K562 (cell line): ENCODE data around the gene SLC6A1.

Experiments
- BHLHE40 ChIP-seq: IDR thresholded peaks from 2 replicates; pipeline ENCODE4 v1.6.1; 2011; ENCODE audit warnings: low read length, improper control_type of control experiment
- KAT8 ChIP-seq: fragments of 450-650 bp; IDR thresholded peaks from 2 replicates; pipeline ENCODE4 v1.6.1; 2016; ENCODE audit warnings: low read depth, mild to moderate bottlenecking
- RBBP5 ChIP-seq: fragments of 200-600 bp; sonication (generic); IDR thresholded peaks from 2 replicates; pipeline ENCODE4 v1.6.1; 2012; ENCODE audit warnings: borderline replicate concordance, mild to moderate bottlenecking, low read length, control low read depth, inconsistent platforms; ENCODE audit not compliant: insufficient read depth, poor library complexity, severe bottlenecking
- RBM17 ChIP-seq: fragments of 200-400 bp; formaldehyde crosslinking; IDR thresholded peaks from 2 replicates; pipeline ENCODE4 v1.6.1; 2017; ENCODE audit warnings: low read depth, mild to moderate bottlenecking, low read length, borderline replicate concordance
- SP1 ChIP-seq: sonication (generic); formaldehyde crosslinking; IDR thresholded peaks from 2 replicates; pipeline ENCODE4 v1.8.1; 2022; ENCODE audit warnings: mild to moderate bottlenecking, missing genetic modification reagents
- SRF ChIP-seq, 2 experiments: fragments of 250-450, 450-650 bp in 1 of 2; sonication (Bioruptor Pico) in 1 of 2; sonication (generic) in 1 of 2; formaldehyde crosslinking; IDR thresholded peaks; 2 replicates each; pipeline versions ENCODE4 v1.5.0 to v1.5.1; 2020 to 2022; ENCODE audit warnings: mild to moderate bottlenecking in 1 of 2, missing genetic modification reagents in 1 of 2
- TF ChIP-seq, protein P1 (sequence below): IDR thresholded peaks from 3 replicates; pipeline ENCODE4 v1.6.1; 2011; ENCODE audit warnings: borderline replicate concordance, mild to moderate bottlenecking; ENCODE audit not compliant: insufficient read length, insufficient read depth
- TF ChIP-seq, protein P2 (sequence below), 3 experiments: IDR thresholded peaks in 2 of 3; conservative IDR thresholded peaks in 1 of 3; 2 replicates each; pipeline ENCODE4 v1.5.1; 2011 to 2012; ENCODE audit warnings: low read length in 3 of 3, mild to moderate bottlenecking in 3 of 3, control low read depth in 2 of 3, improper control_type of control experiment in 1 of 3, inconsistent platforms in 1 of 3, low read depth in 1 of 3, mixed read lengths in 1 of 3, moderate library complexity in 1 of 3; ENCODE audit not compliant: insufficient read depth in 2 of 3

DNA sequence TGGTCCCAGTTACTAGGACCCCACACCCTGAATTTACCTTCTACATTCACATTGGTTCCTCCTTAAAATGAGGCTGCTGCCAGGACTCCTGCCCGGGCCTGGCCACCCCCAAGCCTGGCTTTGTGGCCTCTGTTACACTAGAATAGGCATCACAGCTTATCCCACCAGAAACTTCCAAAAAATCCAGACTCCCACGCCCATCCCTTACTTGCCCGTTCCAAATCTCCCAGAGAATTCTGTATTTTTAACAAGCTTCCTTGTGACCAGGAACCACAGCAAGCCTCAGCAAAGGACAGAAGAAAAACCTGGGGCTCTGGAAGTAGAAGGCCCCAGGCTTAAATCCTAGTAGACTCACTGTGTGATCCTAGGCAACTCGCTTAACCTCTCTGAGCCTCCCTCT lies 36.0 kb upstream of the SLC6A1 start:
- TF ChIP-seq KAT8 (no peak), RBM17 (no peak), BHLHE40 (no peak), SP1 (CRISPR knock-in tag) (no peak), RBBP5 (no peak), SRF (CRISPR knock-in tag; IDR thresholded peaks at IDR 0.05) (no peak)
- TF ChIP-seq, protein P1, sequence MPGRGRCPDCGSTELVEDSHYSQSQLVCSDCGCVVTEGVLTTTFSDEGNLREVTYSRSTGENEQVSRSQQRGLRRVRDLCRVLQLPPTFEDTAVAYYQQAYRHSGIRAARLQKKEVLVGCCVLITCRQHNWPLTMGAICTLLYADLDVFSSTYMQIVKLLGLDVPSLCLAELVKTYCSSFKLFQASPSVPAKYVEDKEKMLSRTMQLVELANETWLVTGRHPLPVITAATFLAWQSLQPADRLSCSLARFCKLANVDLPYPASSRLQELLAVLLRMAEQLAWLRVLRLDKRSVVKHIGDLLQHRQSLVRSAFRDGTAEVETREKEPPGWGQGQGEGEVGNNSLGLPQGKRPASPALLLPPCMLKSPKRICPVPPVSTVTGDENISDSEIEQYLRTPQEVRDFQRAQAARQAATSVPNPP: no peak
- TF ChIP-seq, protein P2, sequence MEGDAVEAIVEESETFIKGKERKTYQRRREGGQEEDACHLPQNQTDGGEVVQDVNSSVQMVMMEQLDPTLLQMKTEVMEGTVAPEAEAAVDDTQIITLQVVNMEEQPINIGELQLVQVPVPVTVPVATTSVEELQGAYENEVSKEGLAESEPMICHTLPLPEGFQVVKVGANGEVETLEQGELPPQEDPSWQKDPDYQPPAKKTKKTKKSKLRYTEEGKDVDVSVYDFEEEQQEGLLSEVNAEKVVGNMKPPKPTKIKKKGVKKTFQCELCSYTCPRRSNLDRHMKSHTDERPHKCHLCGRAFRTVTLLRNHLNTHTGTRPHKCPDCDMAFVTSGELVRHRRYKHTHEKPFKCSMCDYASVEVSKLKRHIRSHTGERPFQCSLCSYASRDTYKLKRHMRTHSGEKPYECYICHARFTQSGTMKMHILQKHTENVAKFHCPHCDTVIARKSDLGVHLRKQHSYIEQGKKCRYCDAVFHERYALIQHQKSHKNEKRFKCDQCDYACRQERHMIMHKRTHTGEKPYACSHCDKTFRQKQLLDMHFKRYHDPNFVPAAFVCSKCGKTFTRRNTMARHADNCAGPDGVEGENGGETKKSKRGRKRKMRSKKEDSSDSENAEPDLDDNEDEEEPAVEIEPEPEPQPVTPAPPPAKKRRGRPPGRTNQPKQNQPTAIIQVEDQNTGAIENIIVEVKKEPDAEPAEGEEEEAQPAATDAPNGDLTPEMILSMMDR (IDR thresholded peaks at IDR 0.05 in 2 of 3, conservative IDR thresholded peaks at IDR 0.05 in 1 of 3; ENCODE audit: insufficient read depth in 2 of 3, low read depth in 1 of 3, low read length in 3 of 3): no peak
